Measurements from ENCODE around the gene IL17RD.

The IL17RD gene

DNA sequence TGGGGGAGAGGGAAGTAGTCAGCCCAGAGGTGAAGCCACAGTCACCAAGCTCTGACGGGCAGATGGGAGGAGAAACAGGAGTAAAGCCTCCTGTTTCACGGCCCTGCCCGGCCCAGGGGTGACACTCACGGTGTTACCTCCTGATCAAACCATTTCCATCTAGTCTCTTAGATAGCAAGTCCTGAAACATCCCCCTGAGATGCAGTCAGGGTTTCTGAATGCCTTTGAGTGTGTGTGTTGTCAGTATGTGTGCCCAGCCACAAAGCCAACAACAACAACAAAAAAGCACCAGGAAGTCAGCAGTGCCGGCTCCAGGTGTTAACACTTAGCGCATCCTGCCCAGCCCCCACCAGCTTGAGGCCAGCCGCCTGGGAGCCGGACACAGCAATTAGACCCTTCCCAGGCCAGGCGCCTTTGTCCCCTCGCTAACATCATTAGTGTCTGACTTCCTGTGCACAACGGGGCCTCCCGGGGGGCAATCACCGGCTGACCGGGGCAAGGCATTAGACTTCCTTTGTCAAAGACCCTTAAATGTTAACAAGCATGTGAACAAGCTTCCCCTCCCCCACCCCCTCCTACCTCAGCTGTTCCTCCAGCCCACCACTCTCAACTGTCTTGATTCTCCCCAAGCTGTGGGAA is 34.5 kb downstream of the IL17RD start:
- ATAC-seq, result no peak
- no peak for DNase-seq

DNA sequence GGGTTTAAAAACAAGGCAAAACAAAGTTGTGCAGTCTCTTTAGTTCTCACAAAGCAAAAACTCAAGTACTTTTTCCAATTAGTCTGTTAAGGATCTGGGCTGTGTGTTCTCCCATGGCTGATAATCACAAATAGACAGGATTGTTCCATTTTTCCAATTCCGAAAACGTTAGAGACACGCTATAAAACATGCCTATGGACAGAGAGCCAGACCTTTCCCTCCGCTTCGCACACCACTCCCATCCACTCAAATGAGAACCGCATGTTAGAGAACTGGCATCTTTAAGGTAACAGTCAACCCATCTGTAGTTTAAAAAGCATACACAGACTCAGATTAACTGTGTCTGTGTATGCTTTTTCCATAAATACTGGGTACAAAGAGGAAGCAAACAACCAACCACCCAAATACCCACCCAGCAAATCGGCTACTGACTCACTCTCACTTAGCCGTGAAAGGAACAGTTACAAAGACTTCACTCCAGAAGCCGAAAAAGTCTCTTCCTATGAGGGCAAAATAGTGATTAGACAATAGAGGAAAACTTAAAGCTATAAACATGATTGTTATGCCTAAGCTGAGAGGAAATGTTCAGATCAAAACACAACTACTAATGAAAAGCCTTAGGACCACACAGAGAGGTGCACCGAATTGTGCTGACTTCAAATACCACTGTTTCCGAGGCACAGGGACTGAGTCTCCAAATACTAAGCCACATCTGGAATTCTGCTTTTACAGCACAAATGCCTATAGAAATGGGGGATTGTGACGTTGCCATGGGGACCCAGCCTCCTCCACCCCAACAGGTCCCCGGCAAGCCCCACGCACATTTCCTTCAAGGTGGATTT is 36.1 kb downstream of the IL17RD start:
- no peak for DNase-seq
- ATAC-seq, result no peak

DNA sequence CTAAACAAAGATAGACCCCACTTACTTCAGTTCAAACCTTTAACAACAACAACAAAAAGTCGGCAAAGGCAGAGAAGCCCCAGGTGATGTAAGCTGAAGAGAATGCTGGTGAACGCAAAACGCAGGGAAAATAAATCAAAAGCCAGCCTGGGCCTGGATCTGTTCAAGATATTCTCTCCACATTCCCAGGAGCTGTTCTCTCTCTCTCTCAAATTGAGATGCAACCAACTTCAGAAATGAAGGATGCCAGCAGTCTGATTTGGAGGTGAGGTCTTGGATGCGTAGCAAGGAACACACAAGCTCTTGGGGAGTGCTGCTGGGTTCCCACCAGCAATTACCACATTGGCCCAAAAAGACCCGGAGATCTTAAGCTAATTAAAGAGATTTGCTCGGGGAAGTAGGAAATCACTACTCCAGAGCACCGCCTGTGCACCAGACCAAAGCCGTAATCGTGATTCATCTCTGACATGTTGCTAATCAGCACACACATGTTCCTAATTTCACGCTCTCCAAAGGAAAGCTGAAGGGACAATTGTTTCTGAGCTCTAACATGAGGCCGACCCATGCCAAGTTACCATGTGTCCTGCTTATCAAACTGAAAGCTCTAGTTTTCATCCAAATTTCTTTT is 37.1 kb downstream of the IL17RD start:
- DNase-seq, result no peak

DNA sequence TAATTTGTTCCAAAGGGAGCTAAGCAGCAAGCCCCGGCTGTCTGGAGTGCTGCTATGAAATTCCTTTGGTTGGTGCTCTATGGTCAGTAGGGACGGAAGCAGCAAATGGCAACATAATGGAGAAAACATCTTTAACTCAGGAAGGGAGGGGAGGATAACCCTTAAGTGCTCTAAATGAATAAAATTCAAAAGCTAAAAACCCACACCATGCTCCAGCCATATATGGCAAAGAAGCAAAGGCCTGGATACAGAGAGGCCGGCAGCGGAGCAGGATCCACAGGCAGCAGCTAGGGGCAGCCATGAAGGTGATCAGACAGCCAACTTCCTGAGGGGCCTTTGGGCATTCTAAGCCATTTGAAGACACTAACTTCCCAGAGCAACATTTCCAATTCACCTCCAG is 38.9 kb downstream of the IL17RD start:
- no peak for DNase-seq
- ATAC-seq, result no peak

More for the DNA sequence above, 37.1 kb downstream of the IL17RD start:
- no peak for ATAC-seq

DNA sequence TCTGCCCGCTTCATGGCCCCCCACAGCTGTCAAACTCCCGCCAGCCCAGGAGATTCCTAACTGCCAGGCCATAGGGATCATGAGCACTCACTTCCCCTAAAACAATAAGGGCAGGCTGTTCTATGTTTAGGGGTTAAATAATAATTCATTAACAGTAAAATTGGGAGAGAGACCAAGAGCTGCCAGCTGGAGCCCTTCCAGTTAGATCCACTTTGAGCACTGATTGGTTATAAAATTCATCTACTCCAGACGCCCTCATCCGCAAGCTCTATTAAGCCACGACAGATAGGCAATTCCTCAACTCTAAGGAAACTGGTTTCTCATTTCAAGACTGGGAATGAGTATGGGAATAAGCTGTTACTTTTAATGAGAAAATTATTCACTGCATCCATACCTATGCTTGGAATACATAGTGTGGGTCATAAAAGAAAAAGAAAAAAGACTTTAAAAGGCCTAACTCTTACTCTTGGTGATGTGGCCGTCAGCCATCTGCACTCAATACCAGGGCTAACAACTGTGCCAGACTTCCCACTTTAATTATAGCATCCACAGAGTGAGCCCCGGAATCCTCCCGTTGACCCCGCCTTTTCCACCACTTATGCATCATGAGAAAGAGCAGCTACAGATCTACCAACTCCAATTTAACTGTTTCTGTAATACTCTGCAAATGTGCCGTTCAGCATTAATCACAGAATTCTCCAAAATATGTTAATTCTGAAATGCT is 44.5 kb downstream of the IL17RD start:
- DNase-seq (no peak), ATAC-seq (no peak)

DNA sequence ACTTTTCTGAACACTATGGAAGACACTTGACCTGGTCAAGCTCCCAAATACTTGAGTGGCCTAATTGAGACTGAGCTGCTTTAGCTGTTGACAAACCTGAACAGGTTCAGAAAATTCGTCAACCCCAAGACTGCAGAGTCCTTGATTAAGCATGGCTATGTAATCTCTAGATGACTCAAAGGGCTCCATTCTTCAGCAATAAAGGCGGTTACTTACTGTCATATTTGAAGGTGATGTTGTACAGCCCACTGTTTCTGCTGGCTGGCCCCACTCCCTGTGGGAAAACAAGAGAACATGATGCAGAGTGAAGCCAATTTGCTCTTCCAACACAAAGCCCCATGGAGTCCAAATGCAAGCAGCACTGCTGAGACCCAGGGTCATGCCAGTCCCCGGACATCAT is 45.1 kb downstream of the IL17RD start:
- no peak for DNase-seq

DNA sequence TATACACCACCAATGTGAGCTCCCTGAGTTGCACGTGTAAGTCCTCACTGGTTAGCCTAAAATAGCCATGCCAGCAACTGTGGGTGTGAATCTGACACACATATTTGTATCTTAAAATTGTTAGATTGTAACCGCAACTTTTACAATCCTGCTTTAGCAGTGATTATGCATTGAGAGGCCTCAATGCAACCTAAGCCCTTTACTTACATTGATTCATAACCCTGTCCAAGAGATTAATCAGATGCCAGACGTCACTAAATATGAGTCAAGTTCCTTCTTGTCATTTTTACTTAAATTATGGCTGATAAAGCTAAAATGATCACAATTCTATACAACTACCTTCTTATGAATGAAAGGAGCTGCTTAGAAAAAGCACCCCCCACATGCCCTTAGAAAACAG is 46.9 kb downstream of the IL17RD start:
- DNase-seq (no peak), ATAC-seq (no peak)

More for the DNA sequence above, 45.1 kb downstream of the IL17RD start:
- no peak for ATAC-seq

DNA sequence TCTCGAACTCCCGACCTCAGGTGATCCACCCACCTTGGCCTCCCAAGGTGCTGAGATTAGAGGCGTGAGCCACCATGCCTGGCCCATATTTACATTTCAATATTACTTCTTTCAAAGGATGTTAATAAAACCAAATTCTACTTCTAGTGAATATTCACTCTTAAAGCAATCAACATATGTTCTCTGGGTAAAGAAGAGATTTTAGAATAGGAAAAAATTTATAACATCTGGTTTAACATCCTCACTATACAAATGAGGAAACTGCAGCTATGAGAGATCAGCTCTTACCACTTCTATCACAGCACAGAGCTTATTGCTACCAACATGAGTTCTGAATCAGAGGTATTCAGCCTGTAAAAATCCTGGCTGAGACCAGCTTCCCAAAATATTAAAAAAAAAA is 48.7 kb downstream of the IL17RD start:
- no peak for ATAC-seq
- DNase-seq, result no peak

DNA sequence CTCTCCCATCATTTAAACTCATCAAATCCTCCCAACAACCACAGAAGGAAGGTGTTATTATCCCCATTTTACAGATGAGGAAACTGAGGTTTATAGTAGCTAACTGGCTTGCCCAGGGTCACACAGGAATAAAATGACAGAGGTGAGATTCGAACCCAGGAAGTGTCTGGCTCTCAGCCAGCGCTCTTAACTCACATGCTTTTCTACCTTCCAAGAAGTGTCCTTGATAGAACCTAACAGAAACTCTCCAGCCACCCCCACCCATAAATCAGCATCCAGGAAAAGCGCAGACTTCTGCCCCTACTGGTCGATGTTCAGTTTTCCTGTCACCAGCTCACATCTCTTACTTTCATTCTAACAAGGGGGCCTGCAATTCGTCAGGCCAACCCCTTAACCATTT is 52.9 kb downstream of the IL17RD start:
- no peak for DNase-seq
- no peak for ATAC-seq

DNA sequence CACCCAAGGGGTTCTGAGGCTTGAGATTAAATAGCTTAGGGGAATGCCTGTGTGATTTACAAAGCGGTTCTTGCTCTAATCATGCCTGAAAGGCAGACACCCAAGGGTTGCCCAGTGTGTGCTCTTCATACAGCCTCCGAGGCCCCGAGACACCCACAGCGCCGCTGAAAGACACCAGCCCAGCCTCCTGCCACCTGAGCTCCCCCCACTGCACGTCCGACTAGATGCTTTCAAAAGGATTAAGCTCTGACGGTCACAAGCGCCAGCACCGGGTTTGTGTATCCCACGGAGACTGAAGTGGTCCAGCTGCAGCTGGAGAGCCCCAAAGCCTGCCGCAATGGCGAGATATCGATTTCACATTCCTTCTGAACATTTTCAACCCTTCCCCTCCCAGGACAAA is 54.4 kb downstream of the IL17RD start:
- DNase-seq (no peak), ATAC-seq (no peak)

DNA sequence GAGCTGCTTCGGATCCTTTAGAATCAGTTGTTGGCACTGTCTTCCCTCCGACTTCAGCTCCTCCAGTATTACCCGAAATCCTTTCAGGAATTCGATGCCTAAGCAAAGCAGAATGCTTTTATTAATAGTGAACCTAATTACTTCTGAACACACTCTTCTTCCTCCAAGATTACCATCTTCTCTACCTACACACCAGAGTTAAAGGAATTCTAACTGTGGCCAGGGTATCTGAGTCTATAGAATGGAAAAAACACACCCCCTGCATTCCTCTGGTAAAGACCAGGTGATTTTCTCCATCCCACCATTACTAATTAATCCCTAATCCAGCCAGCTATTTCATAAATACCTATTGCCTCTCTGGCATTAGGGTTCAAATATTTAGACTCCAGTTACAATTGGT is 54.9 kb downstream of the IL17RD start:
- DNase-seq, result no peak

DNA sequence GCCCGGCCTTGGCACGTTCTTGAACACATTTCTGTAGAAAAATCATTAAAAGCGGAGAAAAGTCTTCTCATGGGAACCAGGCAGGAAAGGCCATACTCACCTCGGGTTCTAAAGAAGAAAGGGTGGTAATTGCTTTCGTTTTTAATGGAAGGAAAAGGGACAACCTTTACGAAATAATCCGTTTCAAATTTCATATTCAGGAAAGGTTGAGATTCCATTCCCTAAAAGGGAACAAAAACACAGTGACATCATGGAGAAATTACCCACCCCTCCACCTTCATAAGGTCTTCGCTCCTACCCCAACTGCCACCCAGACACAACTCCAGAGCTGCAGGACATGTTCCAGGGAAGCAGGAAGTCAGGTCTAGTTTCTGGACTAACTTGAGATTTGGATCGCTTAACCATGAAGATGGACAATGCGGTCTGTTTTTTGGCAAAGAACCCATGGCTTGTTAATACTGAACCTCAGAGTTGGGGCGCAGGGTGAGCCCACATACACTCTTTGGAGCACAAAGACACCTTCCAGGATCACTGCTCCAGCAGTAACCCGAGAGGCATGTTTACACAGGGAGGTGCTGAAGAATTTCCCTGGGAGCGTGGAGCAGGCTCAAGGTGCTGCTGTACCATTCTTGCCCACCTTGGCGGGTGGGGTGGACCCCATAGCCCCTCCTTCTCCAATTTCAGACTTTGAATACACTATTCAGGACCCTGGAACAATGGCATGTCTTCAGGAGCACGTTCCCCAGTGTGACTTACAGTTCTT is 55.5 kb downstream of the IL17RD start:
- DNase-seq (no peak), ATAC-seq (no peak)

More for the DNA sequence above, 54.9 kb downstream of the IL17RD start:
- ATAC-seq, result no peak

DNA sequence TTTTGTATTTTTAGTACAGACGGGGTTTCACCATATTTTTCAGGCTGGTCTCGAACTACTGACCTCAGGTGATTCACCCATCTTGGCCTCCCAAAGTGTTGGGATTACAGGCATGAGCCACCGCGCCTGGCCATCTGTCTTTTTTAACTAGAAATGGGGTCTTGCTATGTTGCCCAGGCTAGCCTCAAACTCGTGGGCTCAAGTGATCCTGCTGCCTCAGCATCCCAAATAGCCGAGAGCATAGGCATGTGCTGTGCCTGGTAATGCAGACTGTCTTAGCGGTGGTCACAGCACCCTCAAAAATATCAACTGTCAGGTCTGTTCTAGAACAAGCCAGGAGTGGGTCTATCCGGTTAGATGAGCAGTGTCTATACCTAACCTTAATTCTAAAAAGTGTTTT is 56.5 kb downstream of the IL17RD start:
- DNase-seq (no peak), ATAC-seq (no peak)

DNA sequence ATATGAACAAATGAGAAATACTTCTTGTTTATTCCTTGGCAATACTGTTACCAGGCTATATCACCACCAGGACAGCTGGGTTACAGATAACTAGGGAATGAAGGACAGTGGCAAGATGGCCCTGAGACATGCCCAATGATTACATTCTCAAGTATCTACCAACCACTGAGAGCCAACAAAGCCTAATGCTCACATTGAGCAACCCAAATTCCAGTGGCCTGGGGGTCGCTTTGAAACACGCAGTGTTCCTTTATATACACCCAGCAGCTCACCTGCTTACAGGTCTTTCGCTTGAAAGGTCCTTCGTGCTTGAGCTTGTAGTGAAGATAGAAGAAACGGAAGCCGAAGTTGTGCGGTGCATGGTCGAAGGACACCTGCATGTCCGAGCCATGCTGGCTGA is 59.6 kb downstream of the IL17RD start:
- ATAC-seq, result no peak
- DNase-seq, result no peak

DNA sequence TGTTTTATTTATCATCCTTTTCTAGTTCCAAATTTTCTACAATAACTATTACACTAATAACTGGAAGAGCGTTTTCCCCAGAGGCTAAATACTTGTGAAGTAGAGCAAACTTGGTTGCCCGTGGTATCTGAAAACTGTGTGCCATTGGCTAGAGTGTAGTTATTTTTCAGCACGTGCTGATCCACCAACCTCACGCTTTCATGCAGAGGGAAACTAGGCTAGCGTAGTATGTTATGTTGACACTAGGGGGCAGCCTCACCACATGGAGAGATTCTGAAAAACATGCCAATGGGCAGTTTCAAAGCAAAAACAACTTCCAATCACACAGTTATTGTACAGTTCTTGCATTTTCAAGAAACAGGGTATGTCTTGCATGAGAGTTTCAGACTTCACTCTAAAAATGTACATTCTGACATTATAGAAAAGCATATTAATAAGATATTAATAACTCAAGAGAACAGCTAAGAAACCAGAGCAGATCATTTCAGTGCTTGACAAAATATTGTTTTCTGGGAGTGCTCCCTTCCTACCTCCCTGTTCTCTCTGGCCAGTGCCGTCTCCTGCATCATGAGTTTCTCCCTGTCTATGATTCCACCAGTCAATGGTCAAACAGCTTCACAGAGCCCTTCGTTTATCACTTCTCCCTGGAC is 65.0 kb downstream of the IL17RD start:
- ATAC-seq (no peak), DNase-seq (peak; percentile 71)

DNA sequence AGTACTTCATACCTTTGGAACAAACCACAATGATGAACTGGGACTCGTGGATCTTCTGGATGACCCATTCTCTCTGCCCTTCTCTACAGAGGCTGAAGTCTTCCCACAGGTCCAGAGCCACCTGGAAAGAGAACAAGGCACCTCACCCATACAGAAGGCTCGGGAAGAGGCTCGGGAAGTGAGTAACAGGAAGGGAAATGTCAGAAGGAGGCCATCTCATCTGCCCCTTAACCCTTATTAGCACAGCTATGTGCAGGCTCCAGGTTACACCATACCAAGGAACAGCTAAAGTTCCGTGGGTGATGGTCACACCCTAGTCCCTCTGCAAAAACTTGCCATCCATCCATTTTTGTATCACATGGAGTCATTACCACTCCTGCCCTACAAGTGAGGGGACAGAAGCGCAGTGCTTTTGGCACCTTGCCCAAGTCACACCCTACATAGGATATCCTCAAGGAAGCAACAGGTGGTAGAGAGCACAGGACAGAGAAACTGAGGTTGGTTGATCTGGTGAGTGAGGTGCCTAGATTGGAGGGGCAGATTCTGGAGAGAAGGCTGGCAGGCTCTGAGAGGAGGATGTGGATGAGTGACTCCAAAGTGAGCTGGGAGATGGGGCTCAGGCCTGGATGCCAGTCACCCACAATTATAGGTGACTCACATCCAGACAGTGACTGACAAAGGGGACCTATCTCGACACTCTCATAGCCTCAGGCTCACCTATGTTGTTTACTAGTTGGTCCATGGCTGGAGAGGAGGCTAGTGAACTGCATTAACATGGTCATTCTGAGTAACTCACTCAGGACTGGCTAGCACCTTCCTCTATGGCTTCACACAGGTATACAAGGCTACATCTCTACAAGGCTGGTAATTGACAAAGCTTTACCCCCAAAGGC is 66.5 kb downstream of the IL17RD start:
- DNase-seq (no peak), ATAC-seq (peak; percentile 11)

DNA sequence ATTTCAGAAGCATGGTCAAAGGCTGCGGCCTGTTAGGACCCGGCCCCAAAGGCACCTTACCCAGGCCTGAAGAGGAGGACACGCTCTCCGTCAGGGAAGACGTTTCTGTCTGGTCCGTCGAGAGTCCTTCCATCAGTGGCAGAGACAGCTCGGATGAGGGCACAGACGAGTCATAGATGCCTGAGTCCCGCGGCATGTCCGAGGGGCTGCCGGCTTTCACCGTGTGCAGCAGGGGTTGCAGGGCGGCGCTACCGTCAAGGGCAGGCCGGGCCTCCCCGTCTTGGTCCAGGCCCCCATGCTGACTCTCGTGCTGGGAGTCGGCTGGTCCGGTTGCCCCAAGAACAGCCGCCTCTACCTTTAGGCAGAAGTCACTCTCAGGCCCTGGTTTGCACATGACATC is 67.6 kb downstream of the IL17RD start:
- DNase-seq, result no peak
- no peak for ATAC-seq

DNA sequence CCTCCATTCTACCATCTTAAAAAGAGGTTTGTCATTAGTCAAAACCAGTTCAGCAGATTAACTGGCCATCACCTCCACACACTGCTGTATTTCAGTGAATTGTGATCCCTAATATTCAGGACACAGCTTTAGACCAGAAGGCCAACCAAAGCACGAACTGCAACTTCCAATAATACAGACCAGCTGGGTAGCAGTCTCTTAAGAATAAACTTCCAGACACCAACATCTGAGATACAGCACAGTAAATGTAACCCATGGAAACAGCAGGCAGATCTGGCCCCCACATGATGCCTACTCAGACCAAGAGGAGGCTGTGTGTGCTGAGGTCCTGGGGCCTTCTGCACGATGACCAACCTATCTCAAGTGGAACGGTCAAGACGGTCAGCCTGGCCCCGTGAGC is 69.8 kb downstream of the IL17RD start:
- DNase-seq (no peak), ATAC-seq (no peak)

DNA sequence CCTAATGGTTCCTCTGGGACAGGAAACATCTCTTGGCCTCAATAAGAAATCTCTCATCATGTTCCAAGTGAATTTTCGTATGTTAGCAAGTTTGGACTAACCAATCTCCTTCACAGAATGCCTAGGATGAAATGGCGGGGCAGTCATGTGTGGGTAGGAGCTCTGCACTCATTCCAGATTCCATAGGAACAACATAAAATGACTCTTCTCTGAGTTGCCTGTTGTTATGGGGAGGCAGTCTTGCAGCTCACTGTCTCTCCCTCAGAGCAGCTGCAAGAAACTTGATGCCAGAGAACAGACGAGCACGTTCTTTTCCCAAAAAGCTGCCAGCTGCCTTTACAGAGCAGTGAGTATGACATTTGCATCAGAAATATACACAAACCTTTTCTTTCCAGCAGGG is 70.6 kb downstream of the IL17RD start:
- no peak for ATAC-seq
- DNase-seq, result no peak

DNA sequence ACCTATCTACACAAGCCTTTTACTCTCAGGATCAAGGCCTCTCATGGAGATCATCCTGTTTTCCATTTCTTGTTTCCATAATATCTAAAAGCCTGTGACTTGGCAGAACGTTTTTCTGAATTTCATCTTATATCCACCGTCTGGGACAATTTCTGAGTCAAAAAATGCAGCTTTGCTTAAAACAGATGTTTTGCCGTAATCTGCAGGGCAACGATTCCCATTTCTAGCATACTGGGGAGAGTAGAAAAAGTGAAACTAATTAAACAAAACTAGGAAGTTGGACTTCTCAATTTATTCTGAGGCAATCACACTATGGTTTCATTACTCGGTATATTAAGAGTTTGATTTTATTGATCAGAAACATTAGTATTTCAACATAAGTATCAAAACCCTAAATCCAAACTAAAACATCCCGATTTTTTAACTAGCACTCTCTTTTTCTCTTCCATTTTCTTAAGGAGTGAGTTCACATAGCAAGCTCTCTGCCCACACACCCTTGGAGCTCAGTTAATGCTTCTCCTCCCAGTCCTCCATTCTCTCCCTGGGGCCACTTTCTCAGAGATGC is 71.1 kb downstream of the IL17RD start:
- no peak for DNase-seq
- no peak for ATAC-seq
